Measurements from ENCODE around the gene UGT1A5.

- TF ChIP-seq POLR2A (IDR thresholded peaks at IDR 0.05; ENCODE audit: low read depth, low read length) = no peak
- no peak for TF ChIP-seq POLR2AphosphoS5 (IDR thresholded peaks at IDR 0.05; ENCODE audit: low read depth, low read length)
- TF ChIP-seq TAF1 (IDR thresholded peaks at IDR 0.05; ENCODE audit: borderline replicate concordance, low read depth, low read length) = no peak
These were observed 76.8 kb downstream of the UGT1A5 start for GRCh38 chr2:233789554-233789953.
